Kidney (tissue), 14 donors: ENCODE measurements around the gene ZPR1. TPM values are rescaled to one million over a fixed set of nuclear protein-coding genes. Genes with fewer than 3 reads are reported as not detected.

Experiments used
- DNase-seq, 5 donors: peaks; one replicate each; pipeline ENCODE4 v3.0.0-alpha.2; 2013 to 2020
- FAIRE-seq: peaks from 2 replicates; lab custom pipeline; 2012; peaks lifted over from hg19 to GRCh38; lab: Jason Lieb, UNC
- H3K27ac ChIP-seq, 2 donors: one replicate each; pipeline ENCODE4 v1.7.0; 2013; ENCODE audit warnings: low read depth in 2 of 2, low read length in 2 of 2, inconsistent platforms in 1 of 2
- H3K27me3 ChIP-seq: one replicate; pipeline ENCODE4 v1.7.1; 2013; ENCODE audit warnings: low read length, inconsistent platforms; ENCODE audit not compliant: control insufficient read depth, insufficient read depth
- H3K36me3 ChIP-seq, 3 donors: one replicate each; pipeline versions ENCODE4 v1.7.0 to v1.7.1; 2013; ENCODE audit warnings: low read length in 3 of 3, control low read depth in 1 of 3, inconsistent platforms in 1 of 3; ENCODE audit not compliant: insufficient read depth in 3 of 3, control insufficient read depth in 2 of 3
- H3K4me1 ChIP-seq, 3 donors: one replicate each; pipeline versions ENCODE4 v1.7.0 to v1.7.1; 2013; ENCODE audit warnings: low read length in 3 of 3, inconsistent platforms in 1 of 3, low read depth in 1 of 3; ENCODE audit not compliant: control insufficient read depth in 2 of 3, insufficient read depth in 2 of 3
- H3K4me3 ChIP-seq, 3 donors: one replicate each; pipeline versions ENCODE4 v1.7.0 to v1.8.1; 2013; ENCODE audit warnings: low read length in 3 of 3, control low read depth in 1 of 3, inconsistent platforms in 1 of 3
- H3K9ac ChIP-seq, 3 donors: one replicate each; pipeline versions ENCODE4 v1.7.0 to v1.7.1; 2013; ENCODE audit warnings: low read length in 3 of 3, control low read depth in 1 of 3, inconsistent platforms in 1 of 3
- H3K9me3 ChIP-seq, 3 donors: one replicate each; pipeline versions ENCODE4 v1.7.0 to v1.7.1; 2013; ENCODE audit warnings: low read length in 3 of 3, control low read depth in 1 of 3, inconsistent platforms in 1 of 3; ENCODE audit not compliant: control insufficient read depth in 2 of 3, insufficient read depth in 1 of 3
- CTCF ChIP-seq: IDR thresholded peaks from 3 replicates; pipeline ENCODE4 v1.5.1; 2012; ENCODE audit warnings: mild to moderate bottlenecking, moderate library complexity, borderline replicate concordance; ENCODE audit not compliant: insufficient read depth; ENCODE audit errors: extremely low read depth
- intact Hi-C: fragments of 100-400 bp; cut with DNase I; formaldehyde crosslinking; loops from one replicate; pipeline ENCODE4 v1.11.1; 2022
- polyA plus RNA-seq: library from polyadenylated mRNA; stranded (reverse); fragments of 350-450 nt; fragmentation: Illumina TruSeq; extraction: RNeasy Lipid Tissue Mini Kit (QIAGEN cat#74804); gene quantifications from one replicate; pipeline ENCODE4 v1.2.3, GENCODE V29; 2014; ENCODE audit warnings: low read depth, low replicate concordance; ENCODE audit not compliant: insufficient read depth
- total RNA-seq: library from RNA; stranded (reverse); fragmentation: NEBNext Ultra II Directional; extraction: Animal tissue kit (Norgen Biotek cat#: 25700); gene quantifications from one replicate; pipeline ENCODE4 v1.2.1, GENCODE V29; 2021
- donor health status: control.
- donor health status: control.
- donor health status: control.
- donor health status: control.
- donor health status: control.
- donor health status: DM: yes; HTN: yes; CAD: no.
- donor health status: Normal renal cell carcinoma (clear cell type).

The ZPR1 gene
- total and polyA plus RNA-seq, 2 donors from 2014 or later = 30.0 to 40.2 TPM

GRCh38 chr11:116822575-116822974 is 34.8 kb upstream of the ZPR1 start:
- intact Hi-C loops = no loop called here
- Histone ChIP-seq H3K9ac (no peak overlapping the region), H3K27ac (no peak overlapping the region), H3K36me3 (no peaks in the 10 kb centered on the region), H3K4me3 (no peak overlapping the region), H3K9me3 (no peaks in the 10 kb centered on the region), H3K4me1 (no peaks in the 10 kb centered on the region), H3K27me3 (no peaks in the 10 kb centered on the region)
- DNase-seq (no peak), FAIRE-seq (no peak)
- TF ChIP-seq CTCF = no peak

GRCh38 chr11:116821050-116821918 is 33.5 kb upstream of the ZPR1 start:
- Histone ChIP-seq H3K4me3 (no peak overlapping the region), H3K9ac (no peak overlapping the region), H3K27ac (no peak overlapping the region), H3K4me1 (no peaks in the 10 kb centered on the region), H3K9me3 (no peaks in the 10 kb centered on the region), H3K36me3 (no peaks in the 10 kb centered on the region), H3K27me3 (no peaks in the 10 kb centered on the region)
- no peak for TF ChIP-seq CTCF
- FAIRE-seq = no peak
- no peak for DNase-seq
- intact Hi-C loops = no loop called here

GRCh38 chr11:116819049-116819448 is 31.2 kb upstream of the ZPR1 start:
- Histone ChIP-seq H3K27ac (no peak overlapping the region), H3K9ac (no peak overlapping the region), H3K4me3 (no peak overlapping the region), H3K4me1 (no peaks in the 10 kb centered on the region), H3K27me3 (no peaks in the 10 kb centered on the region), H3K36me3 (no peaks in the 10 kb centered on the region), H3K9me3 (no peaks in the 10 kb centered on the region)
- no peak for DNase-seq
- intact Hi-C loops = no loop called here
- no peak for TF ChIP-seq CTCF
- FAIRE-seq = no peak
